Progenitor cell of endocrine pancreas (in vitro differentiated cells): ENCODE results near the gene BTBD2. TPM values are rescaled to one million over a fixed set of nuclear protein-coding genes. Genes with fewer than 3 reads are reported as not detected.

ENCODE experiments used
- DNase-seq: peaks from one replicate; pipeline ENCODE4 v3.0.0; 2021; ENCODE audit warnings: low spot score; ENCODE audit not compliant: unreplicated experiment
- H3K27ac Mint-ChIP-seq: 2 replicates; pipeline ENCODE4 v1.8.0; 2021; ENCODE audit warnings: mild to moderate bottlenecking, moderate library complexity, mixed read lengths
- H3K27me3 Mint-ChIP-seq: 2 replicates; pipeline ENCODE4 v1.8.0; 2021; ENCODE audit warnings: mixed read lengths
- H3K36me3 Mint-ChIP-seq: 2 replicates; pipeline ENCODE4 v1.8.0; 2022; ENCODE audit warnings: mixed read lengths; ENCODE audit not compliant: insufficient read depth
- H3K4me1 Mint-ChIP-seq: 2 replicates; pipeline ENCODE4 v1.8.0; 2021; ENCODE audit warnings: low read depth, mixed read lengths
- H3K4me3 Mint-ChIP-seq: 2 replicates; pipeline ENCODE4 v1.8.0; 2021; ENCODE audit warnings: low read depth, mild to moderate bottlenecking, moderate library complexity, mixed read lengths
- H3K9me3 Mint-ChIP-seq: 2 replicates; pipeline ENCODE4 v1.8.0; 2021; ENCODE audit warnings: low read depth, mixed read lengths
- total RNA-seq: library from RNA; stranded (reverse); gene quantifications from 2 replicates; pipeline ENCODE4 v1.2.1, GENCODE V29; 2021
- TF ChIP-seq, protein P1 (sequence below): fragments of 200-600 bp; sonication (generic); IDR thresholded peaks from one replicate; pipeline ENCODE4 v1.5.0; 2021; ENCODE audit warnings: antibody characterized with exemption, mild to moderate bottlenecking; ENCODE audit not compliant: unreplicated experiment

Gene BTBD2
- total RNA-seq, 1 donor from 2014 or later, result 125 TPM

DNA sequence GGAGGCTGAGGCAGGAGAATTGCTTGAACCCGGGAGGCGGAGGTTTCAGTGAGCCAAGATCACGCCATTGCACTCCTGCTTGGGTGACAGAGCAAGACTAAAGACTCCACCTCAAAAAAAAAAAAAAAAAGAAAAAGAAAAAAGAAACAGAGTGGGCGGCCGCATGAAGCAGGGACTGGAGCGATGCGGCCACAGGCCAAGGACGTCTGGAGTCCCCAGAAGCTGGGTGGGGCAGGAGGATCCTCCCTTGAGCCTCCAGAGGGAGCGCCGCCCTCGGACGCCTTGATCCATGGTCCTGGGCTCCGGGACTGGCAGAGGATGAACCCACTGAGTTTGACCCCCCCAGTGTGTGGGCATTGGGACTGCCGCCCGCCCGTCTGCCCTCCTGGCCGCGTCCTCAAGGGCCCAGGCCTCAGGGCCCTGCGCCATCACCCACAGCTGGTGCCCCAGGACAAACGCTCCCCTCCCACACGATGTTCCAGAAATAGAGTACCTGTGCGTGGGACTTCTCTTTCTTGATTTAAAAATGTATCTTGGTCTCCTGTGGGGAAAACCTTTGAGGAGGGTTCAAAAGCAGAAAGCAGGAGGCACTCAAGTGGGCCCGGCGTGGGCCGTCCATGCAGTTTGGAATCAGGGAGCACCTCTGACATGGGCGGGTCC lies 15.5 kb downstream of the BTBD2 start:
- H3K27me3 Mint-ChIP-seq, result no peaks in the 10 kb centered on the region
- peaks cover 3% of the 10 kb centered on the region for H3K9me3 Mint-ChIP-seq
- TF ChIP-seq, protein P1, sequence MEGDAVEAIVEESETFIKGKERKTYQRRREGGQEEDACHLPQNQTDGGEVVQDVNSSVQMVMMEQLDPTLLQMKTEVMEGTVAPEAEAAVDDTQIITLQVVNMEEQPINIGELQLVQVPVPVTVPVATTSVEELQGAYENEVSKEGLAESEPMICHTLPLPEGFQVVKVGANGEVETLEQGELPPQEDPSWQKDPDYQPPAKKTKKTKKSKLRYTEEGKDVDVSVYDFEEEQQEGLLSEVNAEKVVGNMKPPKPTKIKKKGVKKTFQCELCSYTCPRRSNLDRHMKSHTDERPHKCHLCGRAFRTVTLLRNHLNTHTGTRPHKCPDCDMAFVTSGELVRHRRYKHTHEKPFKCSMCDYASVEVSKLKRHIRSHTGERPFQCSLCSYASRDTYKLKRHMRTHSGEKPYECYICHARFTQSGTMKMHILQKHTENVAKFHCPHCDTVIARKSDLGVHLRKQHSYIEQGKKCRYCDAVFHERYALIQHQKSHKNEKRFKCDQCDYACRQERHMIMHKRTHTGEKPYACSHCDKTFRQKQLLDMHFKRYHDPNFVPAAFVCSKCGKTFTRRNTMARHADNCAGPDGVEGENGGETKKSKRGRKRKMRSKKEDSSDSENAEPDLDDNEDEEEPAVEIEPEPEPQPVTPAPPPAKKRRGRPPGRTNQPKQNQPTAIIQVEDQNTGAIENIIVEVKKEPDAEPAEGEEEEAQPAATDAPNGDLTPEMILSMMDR, result no peak
- no peak overlapping the region for H3K27ac Mint-ChIP-seq
- H3K36me3 Mint-ChIP-seq, result peaks cover 27% of the 10 kb centered on the region
- peaks cover 4% of the 10 kb centered on the region for H3K4me1 Mint-ChIP-seq
- no peak overlapping the region for H3K4me3 Mint-ChIP-seq
- no peak for DNase-seq

DNA sequence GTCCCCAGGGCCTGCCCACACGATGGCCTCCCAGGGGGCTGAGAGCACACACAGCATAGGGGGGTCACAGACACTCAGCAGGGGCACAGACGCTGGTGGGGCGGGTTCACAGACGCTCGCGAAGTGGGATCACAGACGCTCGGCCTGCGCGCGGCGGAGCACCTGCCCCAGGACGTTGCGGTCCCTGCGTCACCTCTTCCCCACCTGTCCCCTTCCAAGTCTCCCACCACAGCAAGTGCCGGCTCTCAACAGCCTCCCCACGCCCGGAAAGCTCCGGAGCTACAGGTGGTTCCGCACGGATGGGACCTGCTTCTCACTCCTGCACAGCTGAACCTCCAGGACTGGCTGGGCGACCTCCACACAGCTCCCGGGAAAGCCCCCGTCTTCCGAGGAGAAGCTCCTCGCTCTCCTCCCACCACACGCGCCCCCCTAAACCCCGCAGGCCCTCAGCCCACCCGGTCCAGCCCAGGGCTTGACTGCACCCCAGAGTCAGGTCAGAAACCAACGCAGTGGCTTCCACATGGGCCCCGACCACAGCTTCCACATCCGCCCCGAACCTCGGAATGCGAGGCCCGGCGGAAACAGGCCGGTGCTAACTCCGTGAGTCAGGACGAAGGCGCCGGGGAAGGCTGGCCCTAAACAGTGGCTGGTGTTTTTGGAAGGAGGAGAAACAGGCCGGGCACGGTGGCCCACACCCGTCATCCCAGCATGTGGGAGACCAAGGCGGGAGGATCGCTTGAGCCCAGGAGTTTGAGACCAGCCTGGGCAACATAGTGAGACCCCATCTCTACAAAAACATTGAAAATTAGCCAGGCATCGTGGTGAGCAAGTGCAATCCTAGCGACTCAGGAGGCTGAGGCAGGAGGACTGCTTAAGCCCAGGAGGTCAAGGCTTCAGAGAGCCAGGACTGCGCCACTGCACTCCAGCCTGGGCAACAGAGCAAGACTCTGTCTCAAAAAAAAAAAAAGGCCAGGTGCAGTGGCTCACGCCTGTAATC lies 16.5 kb downstream of the BTBD2 start:
- no peak for DNase-seq
- H3K36me3 Mint-ChIP-seq, result peaks cover 31% of the 10 kb centered on the region

DNA sequence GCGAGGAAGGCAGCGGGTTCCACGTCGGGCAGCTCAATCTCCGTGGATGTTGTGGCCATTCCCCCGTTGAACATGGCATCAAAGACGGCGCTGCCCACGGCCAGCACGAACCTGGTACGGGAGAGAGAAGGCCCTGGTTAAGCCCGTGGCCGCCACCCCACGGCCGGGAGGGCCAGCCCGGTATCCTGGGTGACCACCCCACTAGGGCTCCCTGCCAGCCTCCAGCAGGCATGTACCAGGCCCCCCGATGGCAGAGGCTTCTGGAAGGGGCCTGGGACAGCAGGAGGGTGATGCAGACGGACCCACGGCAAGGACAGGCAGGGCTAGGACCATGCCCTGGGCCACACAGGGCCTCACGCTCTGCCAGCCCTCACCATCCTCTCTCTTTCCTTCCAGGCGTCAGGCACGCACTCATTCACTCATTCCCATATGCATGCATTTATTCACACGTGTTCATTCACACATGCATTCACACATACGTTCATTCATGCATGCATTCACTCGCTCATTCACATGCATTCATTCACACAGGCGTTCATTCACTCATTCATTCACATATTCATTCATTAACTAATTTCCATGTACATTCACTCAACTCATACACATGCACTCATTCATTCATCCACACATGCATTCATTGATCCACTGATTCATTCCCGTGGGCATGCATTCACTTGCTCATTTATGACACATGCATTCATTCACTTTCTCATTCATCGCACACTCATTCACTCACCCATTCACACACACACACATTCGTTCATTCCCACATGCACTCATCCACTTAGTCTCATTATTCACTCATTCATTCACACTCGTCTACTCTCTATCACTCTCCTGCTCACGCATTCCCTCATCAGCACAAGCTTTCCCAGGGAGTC lies 17.9 kb downstream of the BTBD2 start:
- TF ChIP-seq, protein P1, result no peak
- no peak overlapping the region for H3K27ac Mint-ChIP-seq
- H3K9me3 Mint-ChIP-seq, result peaks cover 3% of the 10 kb centered on the region
- H3K27me3 Mint-ChIP-seq, result no peaks in the 10 kb centered on the region
- no peak overlapping the region for H3K4me3 Mint-ChIP-seq
- H3K36me3 Mint-ChIP-seq, result peaks cover 33% of the 10 kb centered on the region
- no peaks in the 10 kb centered on the region for H3K4me1 Mint-ChIP-seq
- no peak for DNase-seq

More for the DNA sequence above, 16.5 kb downstream of the BTBD2 start:
- no peaks in the 10 kb centered on the region for H3K27me3 Mint-ChIP-seq
- no peak overlapping the region for H3K27ac Mint-ChIP-seq
- peaks cover 3% of the 10 kb centered on the region for H3K4me1 Mint-ChIP-seq
- TF ChIP-seq, protein P1, result no peak
- no peak overlapping the region for H3K4me3 Mint-ChIP-seq
- H3K9me3 Mint-ChIP-seq, result peaks cover 3% of the 10 kb centered on the region

DNA sequence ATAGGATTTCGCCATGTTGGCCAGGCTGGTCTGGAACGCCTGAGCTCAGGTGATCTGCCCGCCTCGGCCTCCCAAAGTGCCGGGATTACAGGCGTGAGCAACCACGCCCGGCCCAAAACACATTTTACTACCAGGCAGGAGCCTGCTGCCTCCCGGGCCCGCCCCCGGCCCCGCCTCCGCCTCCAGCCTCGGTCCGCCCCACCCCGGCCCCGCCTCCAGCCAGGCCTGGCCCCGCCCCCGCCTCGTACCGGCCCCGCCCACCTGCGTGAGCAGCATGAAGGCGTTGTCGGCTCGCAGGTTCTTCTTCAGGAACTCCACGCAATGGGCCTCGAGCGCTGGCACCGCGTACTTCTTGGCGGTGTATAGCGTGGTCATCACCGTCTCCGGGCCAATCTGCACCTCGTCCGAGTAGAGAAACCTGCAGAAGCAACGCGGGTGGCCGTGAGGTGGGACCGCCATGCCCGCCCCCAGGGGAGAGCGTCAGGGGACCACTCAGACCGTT lies 22.7 kb downstream of the BTBD2 start:
- Mint-ChIP-seq H3K4me3 (no peak overlapping the region), H3K4me1 (no peaks in the 10 kb centered on the region), H3K27ac (no peak overlapping the region), H3K27me3 (no peaks in the 10 kb centered on the region), H3K9me3 (peaks cover 2% of the 10 kb centered on the region), H3K36me3 (peaks cover 27% of the 10 kb centered on the region)
- TF ChIP-seq, protein P1, result no peak
- no peak for DNase-seq
